Omental fat pad (tissue), 4 donors: ENCODE data around the gene ADNP2. TPM values are rescaled to one million over a fixed set of nuclear protein-coding genes. Genes with fewer than 3 reads are reported as not detected.

Experiments used
- ATAC-seq: fragments of 150-250 bp; one replicate; pipeline ENCODE4 v1.9.1; 2016; ENCODE audit warnings: mild to moderate bottlenecking, moderate library complexity; ENCODE audit not compliant: low FRiP score
- DNase-seq: peaks from one replicate; pipeline ENCODE4 v3.0.0-alpha.2; 2019; ENCODE audit warnings: low spot score
- CTCF ChIP-seq, 3 donors: fragments of 450-650 bp; IDR thresholded peaks; one replicate each; pipeline ENCODE4 v1.5.1; 2016 to 2017; ENCODE audit warnings: antibody characterized with exemption in 3 of 3, mild to moderate bottlenecking in 3 of 3, moderate library complexity in 2 of 3
- total RNA-seq, 4 donors: library from RNA; depleted of rRNA; stranded (reverse); fragments of >200 nt; gene quantifications; one replicate each; pipeline ENCODE4 v1.1.0, GENCODE V29; 2016

The ADNP2 gene
- total RNA-seq, 4 donors from 2014 or later: 13.2 to 22.6 (median 16.1) TPM

- ATAC-seq (no peak), DNase-seq (no peak)
- TF ChIP-seq CTCF (IDR thresholded peaks at IDR 0.05): no peak
These were observed 21.0 kb upstream of the ADNP2 start for GRCh38 chr18:80088036-80088435.

- ATAC-seq: no peak
- TF ChIP-seq CTCF (IDR thresholded peaks at IDR 0.05): no peak
- DNase-seq: no peak
These were observed 20.2 kb upstream of the ADNP2 start for GRCh38 chr18:80088823-80089222.

DNA sequence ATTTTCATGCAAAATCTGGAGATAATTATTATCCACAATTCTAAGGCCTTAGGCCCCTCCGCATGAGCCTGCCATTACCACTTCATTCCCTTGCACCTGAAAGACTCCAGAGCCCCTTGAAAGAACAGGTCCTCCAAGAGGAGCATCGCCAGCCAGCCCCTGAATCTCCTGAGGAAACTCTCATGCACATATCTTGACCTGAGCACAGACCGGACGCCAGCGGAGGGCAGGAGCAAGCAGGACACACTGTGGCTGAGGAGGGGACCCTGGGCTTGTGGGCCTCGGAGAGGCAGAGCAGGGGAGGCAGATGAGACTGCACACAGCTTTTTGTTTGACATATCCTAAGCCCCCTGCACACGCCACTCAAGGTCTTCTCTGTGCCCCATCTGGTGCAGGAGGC is 13.6 kb upstream of the ADNP2 start:
- TF ChIP-seq CTCF (IDR thresholded peaks at IDR 0.05): no peak
- no peak for DNase-seq
- ATAC-seq: no peak

- no peak for TF ChIP-seq CTCF (IDR thresholded peaks at IDR 0.05)
- DNase-seq: no peak
- no peak for ATAC-seq
These were observed 13.0 kb upstream of the ADNP2 start for GRCh38 chr18:80096032-80096565.

GRCh38 chr18:80097201-80097600 is 11.9 kb upstream of the ADNP2 start:
- DNase-seq (no peak), ATAC-seq (no peak)
- TF ChIP-seq CTCF (IDR thresholded peaks at IDR 0.05): no peak

DNA sequence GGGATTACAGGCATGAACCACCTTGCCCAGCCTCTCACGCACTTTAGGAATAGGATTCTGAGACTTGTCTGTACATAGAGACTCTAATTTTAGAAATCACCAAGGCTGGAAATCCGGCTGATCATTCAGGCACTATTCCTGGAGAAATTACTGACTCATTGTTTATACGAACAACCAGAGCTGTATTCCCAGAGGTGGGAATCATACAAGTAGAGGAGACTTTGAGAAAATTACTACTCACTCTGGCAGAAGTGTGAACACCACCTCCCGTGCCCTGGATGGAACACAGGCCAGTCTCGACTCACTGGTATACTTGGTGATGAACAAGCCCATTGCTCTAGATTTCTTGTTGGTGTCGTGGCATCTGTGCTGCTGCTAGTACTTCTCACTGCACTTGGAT is 5.8 kb upstream of the ADNP2 start:
- no peak for DNase-seq
- TF ChIP-seq CTCF (IDR thresholded peaks at IDR 0.05): no peak
- no peak for ATAC-seq

- no peak for TF ChIP-seq CTCF (IDR thresholded peaks at IDR 0.05)
- DNase-seq (no peak), ATAC-seq (no peak)
These were observed 4.7 kb upstream of the ADNP2 start for GRCh38 chr18:80104364-80104779.
